ENCODE results near the gene PDLIM7. TPM values are rescaled to one million over a fixed set of nuclear protein-coding genes. Genes with fewer than 3 reads are reported as not detected.

Gene PDLIM7
- total RNA-seq, 4 donors from 2014 or later = 23.2 to 52.4 (median 34.8) TPM

- Histone ChIP-seq H3K27ac (no peak overlapping the region), H3K27me3 (no peaks in the 10 kb centered on the region), H3K9me3 (no peaks in the 10 kb centered on the region), H3K4me1 (peaks cover 0 to under 1% of the 10 kb centered on the region in 2 donors), H3K4me3 (replicated peaks in 1 of 3) (no peak overlapping the region), H3K36me3 (peaks cover 8 to 14% of the 10 kb centered on the region in 2 donors)
- TF ChIP-seq CTCF (IDR thresholded peaks at IDR 0.05) = no peak
- intact Hi-C loops (cut with DNase I) = no loop called here
- WGBS, 2 donors = 67 to 82% methylated on average over 9 to 12 of the region's 13 CpGs
- no peak for DNase-seq
Observed at GRCh38 chr5:177484902-177485549, 12.4 kb downstream of the PDLIM7 start.

GRCh38 chr5:177483994-177484901 is 13.2 kb downstream of the PDLIM7 start:
- Histone ChIP-seq H3K36me3 (peaks cover 8 to 13% of the 10 kb centered on the region in 2 donors), H3K4me3 (replicated peaks in 1 of 3) (no peak overlapping the region), H3K4me1 (peaks cover 7 to 8% of the 10 kb centered on the region in 2 donors), H3K9me3 (no peaks in the 10 kb centered on the region), H3K27ac (no peak overlapping the region), H3K27me3 (no peaks in the 10 kb centered on the region)
- intact Hi-C loops (cut with DNase I) = no loop called here
- WGBS, 2 donors = 89 to 96% methylated on average over 17 to 21 of the region's 22 CpGs
- no peak for DNase-seq
- TF ChIP-seq CTCF (IDR thresholded peaks at IDR 0.05) = no peak
- TF ChIP-seq POLR2A (IDR thresholded peaks at IDR 0.05) = no peak

GRCh38 chr5:177483042-177483441 is 14.4 kb downstream of the PDLIM7 start:
- intact Hi-C loops (cut with DNase I) = no loop called here
- WGBS, 2 donors = 95 to 97% methylated on average over 9 of the region's 9 CpGs
- DNase-seq = no peak
- TF ChIP-seq CTCF (IDR thresholded peaks at IDR 0.05) (no peak), POLR2A (IDR thresholded peaks at IDR 0.05) (no peak)
- H3K27me3 ChIP-seq = no peaks in the 10 kb centered on the region
- H3K4me1 ChIP-seq = peaks cover 19 to 20% of the 10 kb centered on the region in 2 donors
- no peak overlapping the region for H3K27ac ChIP-seq
- H3K36me3 ChIP-seq = peaks cover 8 to 12% of the 10 kb centered on the region in 2 donors
- no peak overlapping the region for H3K4me3 ChIP-seq (replicated peaks in 1 of 3)
- no peaks in the 10 kb centered on the region for H3K9me3 ChIP-seq

- WGBS, 2 donors = 92 to 94% methylated on average over 10 of the region's 10 CpGs
- H3K4me1 ChIP-seq = peaks cover 20 to 25% of the 10 kb centered on the region in 2 donors
- TF ChIP-seq POLR2A (IDR thresholded peaks at IDR 0.05) (no peak), CTCF (IDR thresholded peaks at IDR 0.05) (no peak)
Observed at GRCh38 chr5:177482359-177482795, 15.0 kb downstream of the PDLIM7 start.

GRCh38 chr5:177479774-177480173 is 17.6 kb downstream of the PDLIM7 start:
- Histone ChIP-seq H3K9me3 (no peaks in the 10 kb centered on the region), H3K27ac (peak overlapping the region; percentile 59 to 76 (median 68)), H3K27me3 (no peaks in the 10 kb centered on the region), H3K36me3 (no peaks in the 10 kb centered on the region), H3K4me3 (replicated peaks in 1 of 3) (no peak overlapping the region), H3K4me1 (peaks cover 20 to 35% of the 10 kb centered on the region in 2 donors)
- intact Hi-C loops (cut with DNase I) = no loop called here
- DNase-seq = peak in 1 of 2 donors; percentile 20
- WGBS, 2 donors = 52 to 59% methylated on average over 14 of the region's 14 CpGs
- TF ChIP-seq POLR2A (IDR thresholded peaks at IDR 0.05) = no peak
- TF ChIP-seq CTCF (IDR thresholded peaks at IDR 0.05) = no peak

More at GRCh38 chr5:177482359-177482795, 15.0 kb downstream of the PDLIM7 start:
- Histone ChIP-seq H3K9me3 (no peaks in the 10 kb centered on the region), H3K27me3 (no peaks in the 10 kb centered on the region), H3K4me3 (replicated peaks in 1 of 3) (no peak overlapping the region), H3K27ac (no peak overlapping the region), H3K36me3 (peaks cover 3 to 5% of the 10 kb centered on the region in 2 donors)
- intact Hi-C loops (cut with DNase I) = no loop called here
- no peak for DNase-seq
